K562 (cell line): Measurements from ENCODE around the gene HDAC2. TPM values are rescaled to one million over a fixed set of nuclear protein-coding genes. Genes with fewer than 3 reads are reported as not detected.
A peak's percentile ranks its signal among the peaks of the same experiment; 100 is the strongest.

Experiments used
- BRD9 ChIP-seq: fragments of 450-650 bp; IDR thresholded peaks from 2 replicates; pipeline ENCODE4 v1.6.1; 2018; ENCODE audit warnings: low read depth; ENCODE audit not compliant: partially characterized antibody
- CBFB ChIP-seq: sonication (generic); formaldehyde crosslinking; IDR thresholded peaks from 2 replicates; pipeline ENCODE4 v1.4.0; 2020; ENCODE audit warnings: mild to moderate bottlenecking, missing genetic modification reagents
- HNRNPL ChIP-seq: fragments of 200-400 bp; formaldehyde crosslinking; IDR thresholded peaks from 2 replicates; pipeline ENCODE4 v1.6.1; 2017; ENCODE audit warnings: low read depth, mild to moderate bottlenecking, low read length
- NFE2 ChIP-seq: IDR thresholded peaks from 2 replicates; pipeline ENCODE4 v1.6.1; 2014; ENCODE audit warnings: antibody characterized with exemption, low read depth
- NFIC ChIP-seq: fragments of 450-650 bp; IDR thresholded peaks from 2 replicates; pipeline ENCODE4 v1.6.1; 2017; ENCODE audit warnings: mild to moderate bottlenecking, inconsistent platforms
- NFIX ChIP-seq: fragments of 250-450 bp; sonication (Bioruptor Pico); IDR thresholded peaks from 2 replicates; pipeline ENCODE4 v1.4.0; 2020; ENCODE audit warnings: low read depth, mild to moderate bottlenecking, moderate library complexity
- PHTF2 ChIP-seq: fragments of 250-450 bp; sonication (Bioruptor Pico); IDR thresholded peaks from 2 replicates; pipeline ENCODE4 v1.5.0; 2021; ENCODE audit warnings: mild to moderate bottlenecking
- POLR2G ChIP-seq: fragments of 200-400 bp; formaldehyde crosslinking; IDR thresholded peaks from 2 replicates; pipeline ENCODE4 v1.6.1; 2017; ENCODE audit warnings: low read depth, mild to moderate bottlenecking, antibody characterized with exemption, low read length, moderate library complexity
- POU5F1 ChIP-seq: fragments of 150-350 bp; IDR thresholded peaks from 2 replicates; pipeline ENCODE4 v1.6.1; 2014; ENCODE audit warnings: borderline replicate concordance, low read length, low read depth, mild to moderate bottlenecking; ENCODE audit not compliant: partially characterized antibody
- SMAD2 ChIP-seq: fragments of 150-350 bp; IDR thresholded peaks from 2 replicates; pipeline ENCODE4 v1.6.1; 2014; ENCODE audit warnings: low read depth, mild to moderate bottlenecking, low read length
- SMARCC2 ChIP-seq: fragments of 450-650 bp; IDR thresholded peaks from 2 replicates; pipeline ENCODE4 v1.6.1; 2017; ENCODE audit warnings: antibody characterized with exemption, moderate library complexity, mild to moderate bottlenecking, low read depth
- SMARCE1 ChIP-seq: fragments of 450-650 bp; IDR thresholded peaks from 2 replicates; pipeline ENCODE4 v1.7.1; 2016; ENCODE audit warnings: mild to moderate bottlenecking
- TRIM24 ChIP-seq, 2 experiments: fragments of 450-650 bp; IDR thresholded peaks; 2 replicates each; pipeline ENCODE4 v1.6.1; 2016
- ZNF12 ChIP-seq: sonication (generic); formaldehyde crosslinking; IDR thresholded peaks from 2 replicates; pipeline ENCODE4 v1.4.0; 2020; ENCODE audit warnings: mild to moderate bottlenecking, missing genetic modification reagents
- ZNF76 ChIP-seq: fragments of 250-450 bp; sonication (Bioruptor Pico); IDR thresholded peaks from 2 replicates; pipeline ENCODE4 v1.4.0; 2020; ENCODE audit warnings: mild to moderate bottlenecking, moderate library complexity, borderline replicate concordance
- polyA plus RNA-seq, 8 experiments: library from polyadenylated mRNA; depleted of rRNA in 4 of 8; stranded (reverse) in 5 of 8; unstranded in 3 of 8; fragments of >200 nt; fragmentation: Nextera tagmentation in 2 of 8; fragmentation: Illumina TruSeq in 1 of 8; extraction: Ambion mirVana in 2 of 8; extraction: Trizol in 1 of 8; gene quantifications; 2 replicates each; pipeline versions ENCODE4 v1.2.1 to v1.2.3, GENCODE V29; 2011 to 2014; ENCODE audit warnings: inconsistent platforms in 1 of 8, missing spikeins in 1 of 8
- total RNA-seq, 7 experiments: library from RNA; depleted of rRNA in 6 of 7; stranded (reverse); fragments of >200 nt in 6 of 7; fragmentation: Illumina TruSeq in 2 of 7; extraction: Trizol in 2 of 7; gene quantifications; 2 replicates each; pipeline versions ENCODE4 v1.2.1 to v1.2.3, GENCODE V29; 2011 to 2021; ENCODE audit warnings: low replicate concordance in 1 of 7
- TF ChIP-seq, protein P1 (sequence below): sonication (generic); formaldehyde crosslinking; IDR thresholded peaks from 2 replicates; pipeline ENCODE4 v1.5.0; 2020; ENCODE audit warnings: missing genetic modification reagents
- TF ChIP-seq, protein P2 (sequence below): fragments of 150-350 bp; conservative IDR thresholded peaks from 2 replicates; pipeline ENCODE4 v1.6.1; 2014; ENCODE audit warnings: low read length
- TF ChIP-seq, protein P3 (sequence below): sonication (generic); formaldehyde crosslinking; IDR thresholded peaks from 2 replicates; pipeline ENCODE4 v1.8.1; 2023; ENCODE audit warnings: mild to moderate bottlenecking, missing genetic modification reagents
- TF ChIP-seq, protein P4 (sequence below): fragments of 250-450 bp; sonication (Bioruptor Pico); IDR thresholded peaks from 2 replicates; pipeline ENCODE4 v1.4.0; 2020; ENCODE audit warnings: mild to moderate bottlenecking, moderate library complexity, borderline replicate concordance

The HDAC2 gene
- total and polyA plus RNA-seq, 9 of the 15 experiments (the other 6 are each of a cell fraction or from before 2014, with no cell fraction given): 67.0 to 277 (median 151) TPM

DNA sequence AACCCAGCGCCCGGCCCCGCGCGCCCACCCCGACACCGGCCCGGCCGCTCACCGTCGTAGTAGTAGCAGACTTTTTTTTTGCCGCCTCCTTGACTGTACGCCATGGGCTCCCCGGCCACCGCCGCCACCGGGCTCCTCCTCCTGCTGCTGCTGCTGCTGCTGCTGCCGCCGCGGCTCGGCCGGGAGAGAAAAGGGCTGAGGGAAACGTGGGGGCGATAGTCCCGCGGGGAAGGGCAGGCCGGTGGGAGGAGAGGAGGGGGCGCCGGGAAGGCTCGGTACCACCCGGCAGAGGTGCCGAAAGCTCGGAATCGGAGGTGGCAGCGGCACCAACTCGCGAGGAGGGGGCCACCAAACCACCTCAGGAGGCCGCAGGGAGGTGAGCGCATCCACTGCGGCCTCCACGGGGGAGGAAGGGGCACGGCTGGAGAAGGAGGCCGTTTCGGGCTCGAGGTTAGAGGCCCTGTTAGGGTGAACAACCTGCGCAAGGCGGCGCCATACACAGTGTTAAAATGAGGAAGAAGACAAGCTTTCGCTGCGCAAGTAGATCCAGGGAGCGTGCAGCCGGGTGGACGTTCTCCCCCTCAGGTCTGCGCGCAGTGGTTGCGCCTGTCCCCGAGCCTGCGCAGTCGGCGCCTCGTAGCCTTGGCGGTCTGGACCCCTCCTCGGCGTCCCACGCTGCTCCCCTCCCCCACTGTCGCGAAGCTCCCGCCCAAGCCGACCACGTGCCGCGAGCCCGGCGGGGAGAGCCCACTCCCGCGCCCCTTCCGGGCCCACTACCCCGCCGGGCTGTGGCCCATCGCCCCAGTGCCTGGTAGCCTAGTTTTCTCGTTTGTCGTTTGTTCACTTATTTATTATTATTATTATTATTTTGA, at the start of gene HDAC2 (continued):
- TF ChIP-seq CBFB (CRISPR knock-in tag): peak; percentile 74; the same call in 1 of the 2 replicates
- TF ChIP-seq NFIX (CRISPR knock-in tag): no peak
- TF ChIP-seq, protein P1, sequence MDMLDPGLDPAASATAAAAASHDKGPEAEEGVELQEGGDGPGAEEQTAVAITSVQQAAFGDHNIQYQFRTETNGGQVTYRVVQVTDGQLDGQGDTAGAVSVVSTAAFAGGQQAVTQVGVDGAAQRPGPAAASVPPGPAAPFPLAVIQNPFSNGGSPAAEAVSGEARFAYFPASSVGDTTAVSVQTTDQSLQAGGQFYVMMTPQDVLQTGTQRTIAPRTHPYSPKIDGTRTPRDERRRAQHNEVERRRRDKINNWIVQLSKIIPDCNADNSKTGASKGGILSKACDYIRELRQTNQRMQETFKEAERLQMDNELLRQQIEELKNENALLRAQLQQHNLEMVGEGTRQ (CRISPR knock-in tag): peak; percentile 88
- TF ChIP-seq PHTF2 (CRISPR knock-in tag): no peak
- TF ChIP-seq SMARCC2: no peak
- peak; percentile 75 for TF ChIP-seq HNRNPL
- TF ChIP-seq ZNF12 (CRISPR knock-in tag): no peak; the same call in 1 of the 2 replicates
- TF ChIP-seq, protein P2, sequence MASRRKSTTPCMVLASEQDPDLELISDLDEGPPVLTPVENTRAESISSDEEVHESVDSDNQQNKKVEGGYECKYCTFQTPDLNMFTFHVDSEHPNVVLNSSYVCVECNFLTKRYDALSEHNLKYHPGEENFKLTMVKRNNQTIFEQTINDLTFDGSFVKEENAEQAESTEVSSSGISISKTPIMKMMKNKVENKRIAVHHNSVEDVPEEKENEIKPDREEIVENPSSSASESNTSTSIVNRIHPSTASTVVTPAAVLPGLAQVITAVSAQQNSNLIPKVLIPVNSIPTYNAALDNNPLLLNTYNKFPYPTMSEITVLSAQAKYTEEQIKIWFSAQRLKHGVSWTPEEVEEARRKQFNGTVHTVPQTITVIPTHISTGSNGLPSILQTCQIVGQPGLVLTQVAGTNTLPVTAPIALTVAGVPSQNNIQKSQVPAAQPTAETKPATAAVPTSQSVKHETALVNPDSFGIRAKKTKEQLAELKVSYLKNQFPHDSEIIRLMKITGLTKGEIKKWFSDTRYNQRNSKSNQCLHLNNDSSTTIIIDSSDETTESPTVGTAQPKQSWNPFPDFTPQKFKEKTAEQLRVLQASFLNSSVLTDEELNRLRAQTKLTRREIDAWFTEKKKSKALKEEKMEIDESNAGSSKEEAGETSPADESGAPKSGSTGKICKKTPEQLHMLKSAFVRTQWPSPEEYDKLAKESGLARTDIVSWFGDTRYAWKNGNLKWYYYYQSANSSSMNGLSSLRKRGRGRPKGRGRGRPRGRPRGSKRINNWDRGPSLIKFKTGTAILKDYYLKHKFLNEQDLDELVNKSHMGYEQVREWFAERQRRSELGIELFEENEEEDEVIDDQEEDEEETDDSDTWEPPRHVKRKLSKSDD: no peak
- TF ChIP-seq, protein P3, sequence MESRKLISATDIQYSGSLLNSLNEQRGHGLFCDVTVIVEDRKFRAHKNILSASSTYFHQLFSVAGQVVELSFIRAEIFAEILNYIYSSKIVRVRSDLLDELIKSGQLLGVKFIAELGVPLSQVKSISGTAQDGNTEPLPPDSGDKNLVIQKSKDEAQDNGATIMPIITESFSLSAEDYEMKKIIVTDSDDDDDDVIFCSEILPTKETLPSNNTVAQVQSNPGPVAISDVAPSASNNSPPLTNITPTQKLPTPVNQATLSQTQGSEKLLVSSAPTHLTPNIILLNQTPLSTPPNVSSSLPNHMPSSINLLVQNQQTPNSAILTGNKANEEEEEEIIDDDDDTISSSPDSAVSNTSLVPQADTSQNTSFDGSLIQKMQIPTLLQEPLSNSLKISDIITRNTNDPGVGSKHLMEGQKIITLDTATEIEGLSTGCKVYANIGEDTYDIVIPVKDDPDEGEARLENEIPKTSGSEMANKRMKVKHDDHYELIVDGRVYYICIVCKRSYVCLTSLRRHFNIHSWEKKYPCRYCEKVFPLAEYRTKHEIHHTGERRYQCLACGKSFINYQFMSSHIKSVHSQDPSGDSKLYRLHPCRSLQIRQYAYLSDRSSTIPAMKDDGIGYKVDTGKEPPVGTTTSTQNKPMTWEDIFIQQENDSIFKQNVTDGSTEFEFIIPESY (CRISPR knock-in tag): peak; percentile 79; the same call in 1 of the 2 replicates
- TF ChIP-seq NFIC: 0 out of 2 replicates have a peak, but pooled peaks have one; percentile 9
- no peak for TF ChIP-seq SMAD2
- no peak for TF ChIP-seq ZNF76 (CRISPR knock-in tag)
- TF ChIP-seq TRIM24 (IDR thresholded peaks at IDR 0.05): peak in 1 of 2 experiments; percentile 84; a peak in 3 of 4 replicates
- no peak for TF ChIP-seq POU5F1
- TF ChIP-seq NFE2: no peak
- TF ChIP-seq BRD9: no peak
- peak; percentile 90 for TF ChIP-seq POLR2G
- TF ChIP-seq, protein P4, sequence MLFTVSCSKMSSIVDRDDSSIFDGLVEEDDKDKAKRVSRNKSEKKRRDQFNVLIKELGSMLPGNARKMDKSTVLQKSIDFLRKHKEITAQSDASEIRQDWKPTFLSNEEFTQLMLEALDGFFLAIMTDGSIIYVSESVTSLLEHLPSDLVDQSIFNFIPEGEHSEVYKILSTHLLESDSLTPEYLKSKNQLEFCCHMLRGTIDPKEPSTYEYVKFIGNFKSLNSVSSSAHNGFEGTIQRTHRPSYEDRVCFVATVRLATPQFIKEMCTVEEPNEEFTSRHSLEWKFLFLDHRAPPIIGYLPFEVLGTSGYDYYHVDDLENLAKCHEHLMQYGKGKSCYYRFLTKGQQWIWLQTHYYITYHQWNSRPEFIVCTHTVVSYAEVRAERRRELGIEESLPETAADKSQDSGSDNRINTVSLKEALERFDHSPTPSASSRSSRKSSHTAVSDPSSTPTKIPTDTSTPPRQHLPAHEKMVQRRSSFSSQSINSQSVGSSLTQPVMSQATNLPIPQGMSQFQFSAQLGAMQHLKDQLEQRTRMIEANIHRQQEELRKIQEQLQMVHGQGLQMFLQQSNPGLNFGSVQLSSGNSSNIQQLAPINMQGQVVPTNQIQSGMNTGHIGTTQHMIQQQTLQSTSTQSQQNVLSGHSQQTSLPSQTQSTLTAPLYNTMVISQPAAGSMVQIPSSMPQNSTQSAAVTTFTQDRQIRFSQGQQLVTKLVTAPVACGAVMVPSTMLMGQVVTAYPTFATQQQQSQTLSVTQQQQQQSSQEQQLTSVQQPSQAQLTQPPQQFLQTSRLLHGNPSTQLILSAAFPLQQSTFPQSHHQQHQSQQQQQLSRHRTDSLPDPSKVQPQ (CRISPR knock-in tag): no peak
- no peak for TF ChIP-seq SMARCE1
